NCI-H1417 treated with DMSO at 0.1 percent for 48 hours (cell line): ENCODE results near the gene RAD9A.

Source experiments
- DNase-seq: peaks from one replicate; lab custom pipeline; 2025; lab: John Stamatoyannopoulos, UW

RAD9A gene

DNA sequence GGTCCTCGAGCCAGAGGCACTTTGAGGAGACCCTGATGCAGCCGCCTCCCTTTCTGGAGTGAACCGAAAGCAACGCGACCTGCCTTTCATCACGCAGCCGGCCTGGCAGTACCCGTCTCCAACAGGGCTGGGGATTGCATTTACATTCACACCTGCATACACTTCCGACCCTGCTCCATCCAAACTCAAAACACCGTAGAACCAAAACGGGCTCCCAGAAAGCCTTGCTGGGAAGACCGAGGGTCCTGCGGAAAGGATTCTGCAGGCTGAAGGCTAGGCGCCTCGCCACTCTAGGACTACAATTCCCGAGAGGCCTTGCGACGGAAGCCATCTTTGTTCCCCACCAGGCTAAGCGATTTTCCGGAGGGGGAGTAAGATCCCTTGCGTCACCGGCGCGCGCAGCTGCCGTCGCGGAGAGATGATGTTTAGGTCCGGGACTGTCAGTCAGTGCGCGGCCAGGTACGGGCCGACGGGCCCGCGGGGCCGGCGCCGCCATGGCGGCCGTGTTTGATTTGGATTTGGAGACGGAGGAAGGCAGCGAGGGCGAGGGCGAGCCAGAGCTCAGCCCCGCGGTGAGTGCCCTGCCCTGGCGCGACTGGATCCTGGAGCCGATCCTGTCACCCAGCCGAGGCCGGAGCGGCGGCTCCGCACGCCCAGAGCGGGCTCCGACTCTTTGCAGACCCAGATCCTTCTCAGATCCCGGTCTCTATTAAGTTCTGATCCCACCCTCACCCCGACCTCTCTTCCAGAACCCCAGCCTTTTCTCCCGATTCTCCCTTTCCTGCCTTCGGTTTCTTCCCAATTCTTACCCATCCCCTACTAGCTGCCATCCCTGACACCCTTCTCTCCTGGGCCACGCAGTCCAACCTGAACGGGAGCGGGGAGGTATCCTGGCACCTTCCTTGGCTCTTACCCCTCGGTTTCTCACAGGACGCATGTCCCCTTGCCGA, 36.5 kb downstream of the RAD9A start, which contains the start of gene RPS6KB2:
Gene RPS6KB2, plus strand, starts transcription at position 443 of the 950 bp plus-strand sequence. Its CDS starts 52 bp downstream, at position 495.
- DNase-seq, result peak; percentile 91

DNA sequence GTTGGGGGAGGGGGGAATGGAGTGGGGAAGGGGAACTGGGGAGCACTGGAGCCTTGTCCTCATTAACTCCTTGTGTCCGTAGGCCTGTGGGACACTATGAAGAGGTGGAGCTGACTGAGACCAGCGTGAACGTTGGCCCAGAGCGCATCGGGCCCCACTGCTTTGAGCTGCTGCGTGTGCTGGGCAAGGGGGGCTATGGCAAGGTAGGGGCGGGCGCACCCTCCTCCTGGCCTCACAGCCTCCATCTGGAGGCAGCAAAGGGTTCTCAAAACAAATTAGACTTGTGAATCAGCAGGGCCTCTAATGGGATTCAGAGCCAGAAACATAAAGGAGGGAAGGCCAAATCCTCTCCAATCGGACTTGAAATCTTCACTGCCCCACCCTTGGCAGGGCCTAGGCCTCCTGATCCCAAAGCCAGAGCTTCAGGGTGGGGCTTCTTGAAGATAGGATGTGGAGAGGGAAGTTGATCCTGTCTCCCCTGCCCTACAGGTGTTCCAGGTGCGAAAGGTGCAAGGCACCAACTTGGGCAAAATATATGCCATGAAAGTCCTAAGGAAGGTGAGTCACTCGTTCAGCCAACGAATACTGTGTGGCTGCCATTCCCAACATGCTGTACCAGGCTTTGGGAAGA, 37.4 kb downstream of the RAD9A start:
- no peak for DNase-seq

DNA sequence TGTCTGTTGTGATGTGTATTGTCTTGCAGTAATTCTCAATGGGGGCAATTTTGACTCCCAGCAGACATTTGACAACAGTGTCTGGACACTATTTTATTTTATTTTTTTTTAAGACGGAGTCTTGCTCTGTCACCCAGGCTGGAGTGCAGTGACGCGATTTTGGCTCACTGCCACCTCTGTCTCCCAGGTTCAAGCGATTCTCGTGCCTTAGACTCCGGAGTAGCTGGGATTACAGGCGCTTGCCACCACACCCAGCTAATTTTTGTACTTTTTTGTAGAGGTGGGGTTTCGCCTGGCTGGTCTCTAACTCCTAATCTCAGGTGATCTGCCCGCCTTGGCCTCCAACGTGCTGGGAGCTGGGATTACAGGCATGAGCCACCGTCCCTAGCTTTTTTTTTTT, 37.9 kb downstream of the RAD9A start:
- no peak for DNase-seq

DNA sequence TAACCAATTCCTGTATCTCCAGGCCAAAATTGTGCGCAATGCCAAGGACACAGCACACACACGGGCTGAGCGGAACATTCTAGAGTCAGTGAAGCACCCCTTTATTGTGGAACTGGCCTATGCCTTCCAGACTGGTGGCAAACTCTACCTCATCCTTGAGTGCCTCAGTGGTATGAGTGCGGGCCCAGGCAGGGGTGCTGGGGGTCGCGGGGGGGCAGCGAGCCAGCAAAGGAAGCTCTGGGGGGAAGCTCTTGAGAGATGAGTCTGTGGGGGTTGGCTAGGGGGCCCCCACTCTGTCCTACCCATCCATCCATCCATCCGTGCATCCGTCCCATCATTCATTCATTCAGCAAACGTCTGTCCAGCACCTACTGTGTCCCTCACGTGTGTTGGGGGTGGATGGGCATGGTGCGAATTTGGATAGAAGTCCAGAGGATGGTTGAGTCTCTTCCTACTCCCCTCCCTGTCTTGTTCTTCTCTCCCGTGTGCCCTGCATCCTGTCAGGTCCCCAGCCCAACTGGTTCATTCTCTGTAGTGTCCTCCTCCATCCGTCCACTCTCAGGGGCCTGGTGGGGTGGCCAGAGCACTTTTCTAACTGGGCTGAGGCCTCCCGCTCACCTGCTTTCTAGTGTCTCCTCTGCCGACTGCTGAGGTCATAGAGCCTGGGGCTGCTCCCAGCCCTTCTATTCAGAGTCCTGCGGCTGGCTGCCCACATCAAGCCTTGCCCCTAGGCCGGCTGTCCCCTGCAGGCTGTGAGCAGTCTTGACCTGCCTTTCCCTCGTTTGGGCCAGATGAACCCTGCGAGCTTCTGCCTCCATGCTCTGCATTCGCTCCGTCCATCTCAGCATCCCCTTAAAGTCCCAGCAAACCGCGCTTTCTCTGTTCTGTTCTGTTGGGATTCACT, 39.8 kb downstream of the RAD9A start:
- no peak for DNase-seq

DNA sequence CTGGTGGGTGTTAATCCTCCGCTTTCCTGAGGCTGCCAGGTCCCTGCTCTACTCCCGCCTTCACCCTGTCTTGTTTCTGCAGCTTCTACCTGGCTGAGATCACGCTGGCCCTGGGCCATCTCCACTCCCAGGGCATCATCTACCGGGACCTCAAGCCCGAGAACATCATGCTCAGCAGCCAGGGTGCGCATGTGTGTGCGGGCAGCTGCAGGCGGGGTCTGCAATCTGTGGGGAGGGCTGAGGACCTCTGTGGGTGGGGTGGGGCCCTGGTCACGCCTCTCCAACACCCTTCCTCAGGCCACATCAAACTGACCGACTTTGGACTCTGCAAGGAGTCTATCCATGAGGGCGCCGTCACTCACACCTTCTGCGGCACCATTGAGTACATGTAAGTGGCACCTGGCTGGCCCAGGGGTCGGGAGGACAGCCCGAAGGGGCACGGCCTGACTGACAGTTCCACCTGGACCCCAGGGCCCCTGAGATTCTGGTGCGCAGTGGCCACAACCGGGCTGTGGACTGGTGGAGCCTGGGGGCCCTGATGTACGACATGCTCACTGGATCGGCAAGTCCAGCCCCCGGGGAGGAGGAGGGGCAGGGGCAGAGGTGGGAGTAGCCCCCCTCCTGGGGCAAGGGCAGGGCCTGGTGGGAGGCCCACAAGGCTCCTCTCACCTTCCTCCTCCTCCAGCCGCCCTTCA, 41.0 kb downstream of the RAD9A start:
- DNase-seq, result no peak

DNA sequence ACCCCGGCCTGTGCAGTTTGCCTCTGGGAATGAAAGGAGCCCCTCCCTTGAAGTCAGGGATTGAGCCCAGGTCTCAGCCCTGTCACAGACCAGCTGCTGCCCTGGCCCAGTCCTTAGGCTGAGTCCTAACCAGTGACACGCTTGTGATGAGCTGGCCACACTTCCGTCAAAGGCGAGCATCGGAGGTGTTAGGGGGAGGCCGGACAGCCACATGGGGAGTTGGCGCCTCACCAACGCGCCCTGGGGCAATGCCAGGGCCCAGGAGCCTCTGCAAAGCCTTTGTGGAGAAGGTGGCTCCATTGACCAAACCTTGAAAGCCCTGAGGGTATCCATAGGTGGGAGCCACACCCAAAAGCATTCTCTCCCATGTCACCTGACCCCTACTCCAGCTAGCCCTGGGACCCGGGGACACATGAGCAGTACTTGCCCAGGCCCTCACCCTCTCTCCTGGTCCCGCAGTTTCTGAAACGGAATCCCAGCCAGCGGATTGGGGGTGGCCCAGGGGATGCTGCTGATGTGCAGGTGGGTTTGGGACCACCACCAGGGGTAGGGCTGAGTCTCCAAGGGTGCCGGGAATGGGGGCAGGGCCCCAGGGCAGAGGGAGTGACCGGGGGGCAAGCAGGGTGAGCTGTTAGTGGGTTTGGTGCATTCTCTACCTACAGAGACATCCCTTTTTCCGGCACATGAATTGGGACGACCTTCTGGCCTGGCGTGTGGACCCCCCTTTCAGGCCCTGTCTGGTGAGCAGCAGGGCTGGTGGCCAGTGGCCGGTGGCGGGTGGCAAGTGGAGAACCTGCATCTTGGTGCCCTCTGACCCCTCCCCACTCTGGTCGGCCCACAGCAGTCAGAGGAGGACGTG, 42.0 kb downstream of the RAD9A start:
- DNase-seq, result no peak

DNA sequence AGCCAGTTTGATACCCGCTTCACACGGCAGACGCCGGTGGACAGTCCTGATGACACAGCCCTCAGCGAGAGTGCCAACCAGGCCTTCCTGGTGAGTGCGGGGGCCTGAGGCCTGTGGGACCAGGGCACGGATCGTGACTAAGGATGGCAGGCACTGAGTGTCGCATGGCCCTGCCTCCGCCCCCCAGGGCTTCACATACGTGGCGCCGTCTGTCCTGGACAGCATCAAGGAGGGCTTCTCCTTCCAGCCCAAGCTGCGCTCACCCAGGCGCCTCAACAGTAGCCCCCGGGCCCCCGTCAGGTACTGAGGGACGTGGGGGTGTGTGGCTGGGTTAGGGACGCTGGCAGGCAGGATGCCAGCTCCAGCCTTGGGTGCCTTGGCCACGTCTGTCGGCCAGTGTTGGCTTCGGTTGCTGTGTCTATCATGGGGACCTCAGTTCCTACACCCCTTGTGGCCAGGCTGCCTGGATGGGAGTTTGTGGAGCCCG, 42.7 kb downstream of the RAD9A start:
- DNase-seq, result no peak

DNA sequence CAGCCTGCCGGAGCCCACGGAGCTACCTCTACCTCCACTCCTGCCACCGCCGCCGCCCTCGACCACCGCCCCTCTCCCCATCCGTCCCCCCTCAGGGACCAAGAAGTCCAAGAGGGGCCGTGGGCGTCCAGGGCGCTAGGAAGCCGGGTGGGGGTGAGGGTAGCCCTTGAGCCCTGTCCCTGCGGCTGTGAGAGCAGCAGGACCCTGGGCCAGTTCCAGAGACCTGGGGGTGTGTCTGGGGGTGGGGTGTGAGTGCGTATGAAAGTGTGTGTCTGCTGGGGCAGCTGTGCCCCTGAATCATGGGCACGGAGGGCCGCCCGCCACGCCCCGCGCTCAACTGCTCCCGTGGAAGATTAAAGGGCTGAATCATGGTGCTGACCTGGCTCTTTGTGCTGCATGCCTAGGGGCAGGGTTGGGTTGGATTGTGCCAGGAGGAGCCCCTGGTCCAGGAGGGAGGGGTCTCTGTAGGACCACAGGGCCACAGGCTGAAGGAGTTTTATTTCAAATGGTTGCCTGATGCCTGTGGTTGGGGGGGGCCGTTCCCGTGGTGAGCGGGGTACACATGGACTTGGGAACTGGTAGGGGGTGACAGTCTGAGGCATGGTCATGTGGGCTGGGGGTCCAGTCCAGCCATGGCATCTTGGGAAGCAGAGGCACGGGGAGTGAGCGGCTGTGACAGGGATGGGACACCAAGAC, 43.4 kb downstream of the RAD9A start:
- DNase-seq, result no peak

DNA sequence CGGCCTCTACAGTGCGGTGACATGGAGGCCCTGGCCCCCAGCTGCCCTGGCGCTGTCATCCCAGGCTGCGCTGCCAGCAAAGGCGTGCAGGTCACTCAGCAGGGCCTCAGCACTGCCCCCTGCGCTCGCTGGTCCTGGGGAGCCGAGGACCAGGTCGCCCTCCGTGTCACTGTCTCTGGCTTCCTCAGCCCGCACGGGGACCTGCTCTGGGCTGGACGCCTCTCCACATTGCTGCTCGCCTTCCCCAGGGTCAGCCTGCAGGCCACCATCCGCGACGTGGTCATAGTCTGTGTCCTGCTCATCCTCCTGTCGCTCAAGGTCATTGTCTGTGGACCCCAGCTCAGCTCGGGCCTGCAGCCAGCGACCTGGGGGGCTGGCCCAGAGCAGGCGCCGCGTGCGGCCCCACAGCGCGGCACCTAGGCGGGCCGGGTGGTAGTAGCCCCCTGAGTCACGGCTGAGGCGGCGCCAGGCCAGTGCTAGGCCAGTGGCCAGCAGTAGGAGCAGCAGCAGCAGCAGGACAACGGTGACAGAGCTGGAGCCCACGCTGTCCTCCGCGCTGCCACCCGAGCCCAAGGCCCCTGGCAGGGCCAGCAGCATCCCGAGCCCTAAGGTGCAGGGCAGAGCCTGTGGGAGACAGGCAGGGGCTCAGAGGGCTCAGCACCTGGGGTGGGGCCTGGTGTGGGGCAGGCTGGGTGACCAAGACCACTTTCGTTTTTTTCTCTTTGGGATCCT, 44.1 kb downstream of the RAD9A start:
- DNase-seq, result no peak

DNA sequence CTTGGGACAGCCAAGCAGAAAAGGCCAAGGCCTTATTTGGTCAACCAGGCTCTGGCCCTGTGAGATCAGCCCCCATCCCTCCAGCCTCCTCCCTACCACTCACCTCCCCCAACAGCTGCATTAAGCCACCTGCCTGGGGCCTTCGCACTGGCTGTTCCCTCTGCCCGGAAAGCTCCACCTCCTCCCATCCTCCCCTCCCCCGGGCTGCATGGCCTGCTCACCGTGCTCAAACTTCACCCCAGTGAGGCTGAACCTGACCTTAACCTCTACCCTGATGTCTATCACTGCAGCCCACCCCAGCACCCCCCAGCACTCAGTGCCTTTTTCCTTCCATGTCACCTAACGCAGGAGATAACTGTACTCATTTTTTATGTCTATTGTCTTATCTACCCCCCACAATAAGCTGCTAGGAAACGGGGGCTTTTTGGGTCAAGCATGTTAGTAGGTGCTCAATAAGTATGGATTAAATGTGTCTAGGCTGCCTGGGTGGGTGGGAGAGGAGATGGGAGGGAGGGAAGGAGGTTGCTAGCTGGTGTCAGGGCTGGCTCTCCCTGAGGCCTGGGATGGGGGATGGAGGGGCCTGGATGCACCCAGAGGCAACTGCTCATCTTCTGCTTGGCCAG, 44.8 kb downstream of the RAD9A start:
- DNase-seq, result no peak

DNA sequence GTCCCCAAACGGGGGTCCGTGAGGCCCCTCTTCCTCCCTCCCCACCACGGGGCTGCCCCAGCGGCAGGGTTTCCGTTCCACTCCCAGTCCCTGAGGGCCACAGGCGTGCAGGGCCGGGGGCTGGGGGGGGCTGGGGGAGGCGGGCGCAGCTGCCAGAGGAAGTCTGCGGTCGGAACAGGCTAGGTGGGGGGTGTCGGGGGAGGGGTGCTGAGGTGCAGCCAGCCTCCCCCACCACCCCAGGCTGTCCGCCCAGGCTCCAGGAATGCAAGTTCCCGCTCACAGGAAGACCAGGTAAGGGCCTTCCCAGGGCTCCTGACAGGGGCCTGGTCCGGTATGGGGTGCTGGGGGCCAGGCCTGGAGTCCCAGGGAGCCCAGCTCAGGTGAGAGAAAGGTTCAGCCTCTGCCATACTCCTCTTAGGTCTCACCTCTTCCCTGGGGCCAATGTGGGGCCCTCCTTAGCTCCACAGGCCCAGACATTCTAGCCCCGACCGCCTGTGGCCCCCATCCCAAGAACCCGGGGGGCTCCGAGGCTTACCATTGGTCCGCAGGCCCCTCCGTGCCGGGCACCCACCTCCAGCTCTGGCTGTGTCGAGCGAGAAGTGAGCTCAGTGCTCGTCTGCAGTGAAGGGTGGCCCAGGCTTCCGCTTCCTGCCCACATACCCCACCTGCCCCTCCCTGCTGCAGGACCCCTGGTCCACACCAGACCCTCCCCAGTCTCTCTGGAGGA, 45.5 kb downstream of the RAD9A start, which contains the start of gene PTPRCAP:
Gene PTPRCAP, minus strand, starts transcription at position 601 of the 727 bp plus-strand sequence. Its CDS starts 63 bp downstream, at position 538.
- no peak for DNase-seq

DNA sequence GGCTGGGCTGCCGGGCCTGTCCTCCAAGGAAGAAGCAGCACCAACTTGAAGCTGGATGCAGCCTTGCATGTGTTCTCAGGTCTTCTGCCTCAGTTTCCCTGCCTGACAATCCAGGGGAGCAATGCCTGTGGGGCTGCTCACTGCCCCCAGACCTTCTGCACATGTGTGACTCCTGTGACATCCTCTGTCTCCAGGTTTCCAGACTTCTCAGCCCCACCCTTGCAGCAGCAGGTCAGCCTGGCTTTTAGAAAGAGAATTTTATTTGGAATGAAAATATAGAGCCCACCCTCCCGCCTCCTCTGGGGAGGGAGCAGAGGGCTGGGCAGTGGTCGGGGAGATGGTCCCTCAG, 46.0 kb downstream of the RAD9A start:
- DNase-seq, result no peak

DNA sequence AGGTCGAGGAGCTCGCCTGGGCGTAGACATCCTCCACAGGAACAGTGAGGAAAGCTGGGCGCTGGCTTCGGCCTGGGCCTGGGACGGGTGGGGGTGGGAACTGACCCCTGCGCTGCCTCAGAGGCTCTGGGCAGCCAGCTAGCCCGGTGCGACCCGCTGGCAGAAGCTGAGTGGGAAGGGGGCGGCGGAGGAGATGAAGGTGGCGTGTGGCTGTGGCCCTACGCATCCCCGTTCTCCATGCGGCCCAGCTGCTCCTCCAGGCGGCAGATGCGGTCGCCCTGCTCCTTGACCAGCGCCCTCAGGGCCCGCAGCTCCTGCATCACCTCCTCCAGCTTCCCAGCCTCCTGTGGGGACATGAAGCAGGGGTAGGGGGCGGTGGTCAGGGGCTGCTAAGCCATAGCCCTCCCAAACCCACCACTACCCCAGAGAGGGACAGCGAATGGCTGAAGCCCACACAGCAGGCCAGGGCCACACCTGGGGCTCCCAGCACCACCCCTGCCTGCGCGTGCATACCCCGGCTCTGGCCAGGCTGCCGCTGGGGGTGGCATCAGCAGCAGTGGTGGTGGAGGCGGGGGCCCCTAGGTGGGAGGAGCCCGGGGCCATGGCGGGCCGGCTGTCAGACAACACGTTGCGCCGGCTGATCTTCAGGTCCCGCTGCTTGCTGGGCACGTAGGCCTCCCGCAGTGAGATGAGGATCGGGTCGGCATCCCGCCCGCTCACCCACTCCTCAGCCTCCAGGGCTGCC, 46.5 kb downstream of the RAD9A start:
- no peak for DNase-seq

DNA sequence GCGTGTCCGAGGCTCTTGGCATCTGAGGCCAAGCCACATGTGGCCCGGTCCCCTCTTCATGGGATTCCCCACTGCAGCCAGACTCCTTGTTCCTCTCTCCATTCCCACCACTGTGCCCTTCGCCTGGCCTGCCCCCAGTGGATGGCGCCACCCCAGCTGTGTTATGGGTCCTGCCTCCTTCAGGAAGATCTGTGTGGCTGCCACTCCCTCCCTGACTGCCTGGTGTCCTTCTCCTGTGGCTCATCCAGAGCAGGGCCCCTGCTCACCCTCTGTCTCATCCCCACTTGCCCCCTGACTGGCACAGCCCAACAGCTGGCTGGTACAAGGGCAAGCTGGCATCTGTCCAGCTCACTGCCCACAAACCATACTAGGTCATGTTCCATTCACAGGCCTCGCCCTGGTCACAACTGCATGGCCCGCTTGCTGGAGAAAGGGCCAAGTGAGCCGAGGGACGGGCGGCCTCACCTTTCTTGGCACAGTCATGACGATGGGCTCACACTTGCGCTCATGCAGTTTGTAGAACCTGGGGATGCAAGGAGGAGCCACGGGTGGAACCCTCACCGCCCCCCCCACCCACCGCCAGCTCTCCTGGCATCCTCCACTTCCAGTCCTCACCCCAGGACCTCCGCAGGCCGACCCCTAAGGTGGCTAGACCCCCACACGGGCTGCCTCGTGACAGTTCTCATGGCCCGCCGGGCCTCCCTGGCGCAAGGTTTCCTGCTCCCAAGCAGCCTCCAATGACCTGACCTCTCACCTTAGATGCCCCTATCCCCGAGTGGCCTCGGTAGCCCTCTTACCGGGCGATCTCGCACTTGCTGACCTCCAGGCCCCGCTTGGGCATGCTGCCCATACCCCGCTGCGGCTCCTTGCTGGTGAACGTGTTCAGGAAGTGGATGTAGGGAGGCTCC, 47.8 kb downstream of the RAD9A start:
- DNase-seq, result no peak

DNA sequence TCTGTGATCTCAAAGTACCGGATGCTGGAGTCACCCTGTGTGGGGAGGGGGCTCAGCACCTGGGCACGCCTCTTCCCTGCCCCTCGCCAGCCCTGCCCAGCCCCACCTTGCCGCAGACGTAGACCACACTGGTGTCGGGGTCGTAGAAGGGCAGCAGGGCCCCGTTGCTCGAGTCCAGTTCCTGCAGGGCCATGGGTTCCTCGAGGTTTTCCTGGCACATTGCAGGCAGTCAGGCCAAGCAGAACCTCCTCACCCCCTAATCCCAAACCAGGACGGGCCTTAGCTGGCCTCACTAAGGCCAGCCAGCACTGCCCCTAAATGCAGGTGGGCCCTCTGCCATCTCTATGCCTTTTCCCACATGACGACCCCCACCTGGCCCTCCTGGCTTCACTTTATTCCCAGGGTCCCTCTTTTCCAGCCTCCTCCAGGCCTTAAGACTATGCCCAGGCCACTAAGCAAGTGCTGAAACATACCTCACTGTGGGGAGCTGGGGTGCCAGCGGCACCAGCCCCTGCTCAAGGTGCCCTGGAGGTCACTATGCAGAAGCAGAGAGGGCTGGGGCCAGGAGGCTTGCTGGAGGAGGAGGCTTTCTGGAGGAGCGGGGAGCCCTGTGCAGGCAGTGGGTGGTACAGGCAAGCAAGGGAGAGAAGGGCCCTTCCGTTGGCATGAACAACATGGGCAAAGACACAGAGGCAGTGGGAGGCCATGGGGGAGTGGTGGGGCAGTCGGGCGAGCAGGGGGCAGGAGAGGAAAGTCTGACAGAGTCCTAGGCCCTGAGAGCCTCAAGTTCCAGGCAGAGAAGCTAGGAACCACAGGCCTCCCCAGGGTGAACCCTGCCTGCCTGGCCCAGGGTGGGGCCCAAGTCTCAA, 48.7 kb downstream of the RAD9A start:
- DNase-seq, result no peak
